22Rv1 (cell line): ENCODE data around the gene TIE1.

Source experiments
- ZFX ChIP-seq: fragments of 450-650 bp; IDR thresholded peaks from 2 replicates; pipeline ENCODE4 v1.6.1; 2017; ENCODE audit warnings: antibody characterized with exemption, borderline replicate concordance
- TF ChIP-seq, protein P1 (sequence below): fragments of 450-650 bp; IDR thresholded peaks from 2 replicates; pipeline ENCODE4 v1.5.1; 2017; ENCODE audit warnings: mild to moderate bottlenecking

DNA sequence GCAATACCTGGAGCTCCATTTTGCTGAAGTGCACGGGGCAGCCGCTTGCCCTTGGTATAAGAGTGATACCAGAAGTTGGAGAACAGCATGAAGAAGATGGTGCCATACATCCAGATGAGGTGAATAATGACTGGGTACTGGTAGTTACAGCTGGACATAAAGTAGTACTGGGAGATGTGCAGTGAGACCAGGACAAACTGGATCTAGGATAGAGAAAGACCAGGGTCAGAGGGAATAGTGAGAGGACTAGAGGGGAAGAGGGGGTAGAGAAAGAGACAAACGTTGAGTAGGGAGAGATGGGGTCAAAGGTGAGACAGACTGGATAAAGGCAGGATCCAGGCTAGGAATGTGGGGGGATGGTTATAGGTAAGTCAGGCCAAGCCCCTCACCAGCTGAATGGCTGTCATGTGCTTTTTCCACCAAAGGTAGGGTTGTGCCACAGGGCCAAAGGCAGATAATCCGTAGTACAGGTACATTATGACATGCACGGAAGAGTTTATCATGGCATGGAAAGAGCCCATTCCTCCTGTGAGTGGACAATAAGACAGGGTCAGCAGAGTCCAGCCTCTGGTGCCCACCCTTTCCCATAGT lies 63.2 kb downstream of the TIE1 start:
- TF ChIP-seq, protein P1, sequence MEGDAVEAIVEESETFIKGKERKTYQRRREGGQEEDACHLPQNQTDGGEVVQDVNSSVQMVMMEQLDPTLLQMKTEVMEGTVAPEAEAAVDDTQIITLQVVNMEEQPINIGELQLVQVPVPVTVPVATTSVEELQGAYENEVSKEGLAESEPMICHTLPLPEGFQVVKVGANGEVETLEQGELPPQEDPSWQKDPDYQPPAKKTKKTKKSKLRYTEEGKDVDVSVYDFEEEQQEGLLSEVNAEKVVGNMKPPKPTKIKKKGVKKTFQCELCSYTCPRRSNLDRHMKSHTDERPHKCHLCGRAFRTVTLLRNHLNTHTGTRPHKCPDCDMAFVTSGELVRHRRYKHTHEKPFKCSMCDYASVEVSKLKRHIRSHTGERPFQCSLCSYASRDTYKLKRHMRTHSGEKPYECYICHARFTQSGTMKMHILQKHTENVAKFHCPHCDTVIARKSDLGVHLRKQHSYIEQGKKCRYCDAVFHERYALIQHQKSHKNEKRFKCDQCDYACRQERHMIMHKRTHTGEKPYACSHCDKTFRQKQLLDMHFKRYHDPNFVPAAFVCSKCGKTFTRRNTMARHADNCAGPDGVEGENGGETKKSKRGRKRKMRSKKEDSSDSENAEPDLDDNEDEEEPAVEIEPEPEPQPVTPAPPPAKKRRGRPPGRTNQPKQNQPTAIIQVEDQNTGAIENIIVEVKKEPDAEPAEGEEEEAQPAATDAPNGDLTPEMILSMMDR = no peak
- TF ChIP-seq ZFX = no peak
